AG10803 (cell line): ENCODE measurements around the gene RSPRY1.
A peak's percentile ranks its signal among the peaks of the same experiment; 100 is the strongest.

Experiments
- DNase-seq: peaks from one replicate; pipeline ENCODE4 v3.0.0; 2010; ENCODE audit warnings: low read depth
- H3K4me3 ChIP-seq: 2 replicates; pipeline ENCODE4 v1.5.1; 2011; ENCODE audit warnings: mild to moderate bottlenecking, low read length, control low read depth
- CTCF ChIP-seq: conservative IDR thresholded peaks from 2 replicates; pipeline ENCODE4 v1.5.1; 2011; ENCODE audit warnings: mild to moderate bottlenecking, low read length, control low read depth, inconsistent platforms

The RSPRY1 gene

GRCh38 chr16:57178196-57178595 is 7.9 kb upstream of the RSPRY1 start:
- no peak for DNase-seq
- TF ChIP-seq CTCF: no peak
- H3K4me3 ChIP-seq: no peak overlapping the region

DNA sequence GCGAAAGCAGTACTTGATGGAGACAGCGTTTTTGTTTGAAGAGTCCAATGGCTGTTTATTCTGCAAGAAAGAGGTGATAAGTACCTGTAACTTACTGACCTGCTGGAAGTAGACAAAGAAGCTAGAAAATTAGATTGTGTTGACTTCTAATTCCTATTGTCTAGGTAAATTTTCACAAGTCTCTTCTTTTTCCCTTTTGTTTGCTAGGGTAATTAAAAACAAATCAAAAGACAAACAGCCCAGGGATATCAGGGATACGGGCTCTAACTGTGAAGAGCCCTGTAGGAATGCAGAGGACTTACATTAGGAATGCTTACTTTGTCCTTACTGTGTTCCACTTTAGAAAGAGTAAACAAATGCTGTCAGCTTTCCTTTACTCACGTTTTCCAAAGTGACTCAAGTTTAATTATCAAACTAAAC is 7.3 kb upstream of the RSPRY1 start:
- no peak for TF ChIP-seq CTCF
- DNase-seq: no peak
- H3K4me3 ChIP-seq: no peak overlapping the region

DNA sequence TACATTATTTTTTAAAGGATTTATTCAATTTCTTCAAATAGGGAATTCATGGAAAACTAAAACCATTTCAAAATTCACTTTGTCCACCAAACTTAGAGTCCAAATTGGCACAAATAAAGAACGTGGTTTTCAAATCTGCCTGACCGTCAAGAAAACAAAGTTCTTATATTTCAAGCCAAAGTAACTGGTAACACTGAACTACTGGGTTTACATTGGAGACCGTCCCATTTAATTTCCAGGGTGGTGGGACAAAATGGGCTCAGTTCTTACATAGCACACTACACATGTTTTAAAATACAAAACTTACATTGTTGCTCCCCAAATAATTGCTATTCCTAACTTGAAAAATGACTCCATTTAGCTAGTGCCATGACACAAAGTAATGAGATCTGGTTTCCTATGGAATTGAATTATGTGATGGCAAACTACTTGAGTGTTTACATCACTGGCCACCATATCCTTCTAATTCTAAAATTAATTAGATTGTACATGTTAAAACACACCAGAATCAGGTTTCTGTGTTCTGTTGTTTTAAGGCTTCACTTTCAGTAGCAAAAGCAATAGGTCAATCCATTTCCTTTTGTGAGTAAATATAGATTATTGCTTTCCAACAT is 6.8 kb upstream of the RSPRY1 start:
- TF ChIP-seq CTCF: no peak
- DNase-seq: no peak
- no peak overlapping the region for H3K4me3 ChIP-seq

GRCh38 chr16:57184113-57184512 is 2.0 kb upstream of the RSPRY1 start:
- no peak overlapping the region for H3K4me3 ChIP-seq
- no peak for DNase-seq
- no peak for TF ChIP-seq CTCF

GRCh38 chr16:57184887-57185445 is 1.2 kb upstream of the RSPRY1 start:
- H3K4me3 ChIP-seq: peak overlapping the region; percentile 92
- TF ChIP-seq CTCF: no peak
- no peak for DNase-seq

- DNase-seq: peak; percentile 61
- H3K4me3 ChIP-seq: peak overlapping the region; percentile 92
- no peak for TF ChIP-seq CTCF
These were observed 634 bp upstream of the RSPRY1 start for GRCh38 chr16:57185446-57185944.
